Measurements from ENCODE around the gene ENPP6. TPM values are rescaled to one million over a fixed set of nuclear protein-coding genes. Genes with fewer than 3 reads are reported as not detected.

Gene ENPP6
- total RNA-seq, 4 donors from 2014 or later: 0.45 TPM; not detected in 3

- intact Hi-C loops (cut with DNase I): loop anchor here (5.0 kb wide), 1 partner anchor 274 kb away; no protein-coding TSS in a partner anchor
- no peak overlapping the region for H3K27ac ChIP-seq
These were observed 45.8 kb upstream of the ENPP6 start for GRCh38 chr4:184263461-184263860.

GRCh38 chr4:184262901-184263300 lies 45.2 kb upstream of the ENPP6 start:
- no peaks in the 10 kb centered on the region for H3K9me3 ChIP-seq
- intact Hi-C loops (cut with DNase I): loop anchor here (5.0 kb wide), 1 partner anchor 274 kb away; no protein-coding TSS in a partner anchor
- no peak overlapping the region for H3K27ac ChIP-seq
- H3K27me3 ChIP-seq: no peaks in the 10 kb centered on the region
- no peak for DNase-seq
- TF ChIP-seq POLR2A (IDR thresholded peaks at IDR 0.05) (no peak), CTCF (IDR thresholded peaks at IDR 0.05) (no peak)
- no peak overlapping the region for H3K4me3 ChIP-seq (replicated peaks in 1 of 3)
- H3K4me1 ChIP-seq: no peaks in the 10 kb centered on the region
- no peaks in the 10 kb centered on the region for H3K36me3 ChIP-seq

More at GRCh38 chr4:184263461-184263860, 45.8 kb upstream of the ENPP6 start:
- Histone ChIP-seq H3K36me3 (no peaks in the 10 kb centered on the region), H3K27me3 (no peaks in the 10 kb centered on the region), H3K4me1 (no peaks in the 10 kb centered on the region), H3K9me3 (no peaks in the 10 kb centered on the region), H3K4me3 (replicated peaks in 1 of 3) (no peak overlapping the region)
- 79 to 89% methylated on average over 5 of the region's 5 CpGs for WGBS, 2 donors
- no peak for TF ChIP-seq CTCF (IDR thresholded peaks at IDR 0.05)
- no peak for TF ChIP-seq POLR2A (IDR thresholded peaks at IDR 0.05)
- no peak for DNase-seq

- Histone ChIP-seq H3K27ac (no peak overlapping the region), H3K4me3 (replicated peaks in 1 of 3) (no peak overlapping the region), H3K9me3 (no peaks in the 10 kb centered on the region), H3K27me3 (no peaks in the 10 kb centered on the region), H3K36me3 (no peaks in the 10 kb centered on the region), H3K4me1 (no peaks in the 10 kb centered on the region)
- no peak for DNase-seq
- WGBS, 2 donors: 86 to 89% methylated on average over 5 of the region's 5 CpGs
- intact Hi-C loops (cut with DNase I): loop anchor here (5.0 kb wide), 1 partner anchor 276 kb away; no protein-coding TSS in a partner anchor
- TF ChIP-seq CTCF (IDR thresholded peaks at IDR 0.05): no peak
- no peak for TF ChIP-seq POLR2A (IDR thresholded peaks at IDR 0.05)
These were observed 43.6 kb upstream of the ENPP6 start for GRCh38 chr4:184261246-184261645.

- intact Hi-C loops (cut with DNase I): loop anchor here (5.0 kb wide), 1 partner anchor 277 kb away; no protein-coding TSS in a partner anchor
- no peak overlapping the region for H3K27ac ChIP-seq
- TF ChIP-seq POLR2A (IDR thresholded peaks at IDR 0.05): no peak
- no peak for TF ChIP-seq CTCF (IDR thresholded peaks at IDR 0.05)
- no peaks in the 10 kb centered on the region for H3K9me3 ChIP-seq
- WGBS, 2 donors: 18 to 33% methylated on average over 6 of the region's 6 CpGs
- H3K4me3 ChIP-seq (replicated peaks in 1 of 3): no peak overlapping the region
- no peak for DNase-seq
- no peaks in the 10 kb centered on the region for H3K36me3 ChIP-seq
- no peaks in the 10 kb centered on the region for H3K4me1 ChIP-seq
- no peaks in the 10 kb centered on the region for H3K27me3 ChIP-seq
These were observed 42.2 kb upstream of the ENPP6 start for GRCh38 chr4:184259866-184260265.

- no peaks in the 10 kb centered on the region for H3K4me1 ChIP-seq
- no peaks in the 10 kb centered on the region for H3K9me3 ChIP-seq
- DNase-seq: no peak
- H3K36me3 ChIP-seq: no peaks in the 10 kb centered on the region
- no peak overlapping the region for H3K4me3 ChIP-seq (replicated peaks in 1 of 3)
- H3K27ac ChIP-seq: no peak overlapping the region
- H3K27me3 ChIP-seq: no peaks in the 10 kb centered on the region
- intact Hi-C loops (cut with DNase I): no loop called here
- no peak for TF ChIP-seq POLR2A (IDR thresholded peaks at IDR 0.05)
- TF ChIP-seq CTCF (IDR thresholded peaks at IDR 0.05): no peak
- WGBS, 2 donors: 41 to 57% methylated on average over 3 of the region's 3 CpGs
These were observed 41.4 kb upstream of the ENPP6 start for GRCh38 chr4:184259081-184259480.
